ENCODE measurements around the gene MFN2.

MFN2 gene

DNA sequence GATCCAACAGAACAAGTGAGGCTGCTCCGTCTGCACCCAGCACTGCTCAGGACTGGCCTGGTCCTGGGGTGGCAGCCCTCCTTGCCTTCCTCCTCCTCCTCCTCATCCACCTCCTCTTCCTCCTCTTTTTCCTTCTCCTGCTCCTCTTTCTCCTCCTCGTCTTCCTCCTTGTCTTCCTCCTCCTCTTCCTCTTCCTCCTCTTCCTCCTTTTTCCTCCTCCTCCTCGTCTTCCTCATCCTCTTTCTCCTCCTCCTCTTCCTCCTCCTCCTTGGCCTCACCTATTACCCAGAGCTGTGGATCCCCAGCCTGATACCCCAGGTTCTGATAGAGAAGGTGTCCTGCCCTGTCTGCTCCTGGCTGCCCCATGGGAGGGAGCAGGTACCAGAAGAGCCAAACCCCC is 16.6 kb upstream of the MFN2 start:
- TF ChIP-seq CTBP1 (IDR thresholded peaks at IDR 0.05; ENCODE audit: borderline replicate concordance) (no peak), L3MBTL2 (conservative IDR thresholded peaks at IDR 0.05) (no peak), ZNF384 (IDR thresholded peaks at IDR 0.05) (no peak), FOXA1 (IDR thresholded peaks at IDR 0.05) (no peak), NFRKB (IDR thresholded peaks at IDR 0.05) (no peak), ARNT (IDR thresholded peaks at IDR 0.05) (no peak), LEF1 (IDR thresholded peaks at IDR 0.05; ENCODE audit: borderline replicate concordance) (no peak), BHLHE40 (IDR thresholded peaks at IDR 0.05; ENCODE audit: borderline replicate concordance) (no peak), SUZ12 (IDR thresholded peaks at IDR 0.05) (no peak), FOXK2 (IDR thresholded peaks at IDR 0.05) (no peak)
- ChIA-PET CTCF (interaction anchor here (0.7 kb wide), 1 partner anchor 110 kb away, joined by 3 read pairs; no protein-coding TSS in a partner anchor), POLR2A (interaction anchor here (3.2 kb wide), 1 partner anchor 54 kb away, joined by 27 read pairs; no protein-coding TSS in a partner anchor)
- DNase-seq (ENCODE audit: extremely low spot score): no peak

- POLR2A ChIA-PET: interaction anchor here (3.5 kb wide), 1 partner anchor 56 kb away, joined by 66 read pairs; no protein-coding TSS in a partner anchor
- CTCF ChIA-PET: no interaction called here
- DNase-seq (ENCODE audit: extremely low spot score): no peak
- TF ChIP-seq SUZ12 (IDR thresholded peaks at IDR 0.05) (no peak), FOXK2 (IDR thresholded peaks at IDR 0.05) (no peak), ELF4 (IDR thresholded peaks at IDR 0.05) (no peak), FOXM1 (IDR thresholded peaks at IDR 0.05; ENCODE audit: borderline replicate concordance) (no peak), PKNOX1 (IDR thresholded peaks at IDR 0.05) (no peak), SP1 (IDR thresholded peaks at IDR 0.05) (no peak), ZNF384 (IDR thresholded peaks at IDR 0.05) (no peak), FOXA1 (IDR thresholded peaks at IDR 0.05) (no peak), ARNT (IDR thresholded peaks at IDR 0.05) (no peak), L3MBTL2 (conservative IDR thresholded peaks at IDR 0.05) (no peak), BHLHE40 (IDR thresholded peaks at IDR 0.05; ENCODE audit: borderline replicate concordance) (no peak), CTBP1 (IDR thresholded peaks at IDR 0.05; ENCODE audit: borderline replicate concordance) (no peak)
Observed at GRCh38 chr1:11964656-11965055, 15.6 kb upstream of the MFN2 start.

DNA sequence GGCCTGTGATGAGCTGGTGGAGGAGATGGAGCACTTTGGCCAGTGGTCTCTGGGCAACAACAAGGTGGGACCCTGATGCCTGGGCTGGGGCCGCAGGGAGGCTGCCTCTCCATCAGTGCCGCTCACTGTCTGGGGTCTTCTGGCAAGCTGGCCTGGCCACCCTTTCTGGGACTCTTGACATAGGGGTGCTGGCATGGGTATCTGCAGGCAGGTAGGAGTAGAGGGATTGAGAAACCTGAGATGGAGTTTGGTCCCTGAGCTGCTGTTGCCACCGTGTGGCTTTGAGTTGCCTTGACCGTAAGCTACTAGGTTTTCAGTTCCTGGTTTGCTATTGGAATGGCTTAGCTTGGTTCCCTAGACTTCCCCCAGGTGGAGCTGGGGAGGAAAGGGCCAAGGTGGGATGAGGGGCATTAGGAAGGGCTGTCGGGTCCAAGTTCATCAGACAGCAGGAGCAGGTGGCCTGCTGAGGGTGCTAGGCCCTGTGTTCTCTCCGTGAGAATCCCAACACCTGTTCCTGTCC is 13.2 kb upstream of the MFN2 start:
- TF ChIP-seq L3MBTL2 (conservative IDR thresholded peaks at IDR 0.05): no peak
- no peak for TF ChIP-seq PKNOX1 (IDR thresholded peaks at IDR 0.05)
- no peak for TF ChIP-seq HDGF (IDR thresholded peaks at IDR 0.05; ENCODE audit: borderline replicate concordance)
- TF ChIP-seq FOXM1 (IDR thresholded peaks at IDR 0.05; ENCODE audit: borderline replicate concordance): no peak
- TF ChIP-seq FOXK2 (IDR thresholded peaks at IDR 0.05): no peak
- CTCF ChIA-PET: interaction anchor here (0.7 to 1.7 kb wide), 4 partner anchors 11 to 129 kb away, joined by 3 to 7 read pairs (median 3); no protein-coding TSS in a partner anchor
- POLR2A ChIA-PET: interaction anchor here (0.6 to 3.5 kb wide), 7 partner anchors 10 to 126 kb away, joined by 3 to 66 read pairs (median 4); partner anchors contain the start of genes MFN2 and PLOD1
- DNase-seq (ENCODE audit: extremely low spot score): peak; percentile 64

- ChIA-PET CTCF (interaction anchor here (0.6 kb wide), 1 partner anchor 81 kb away, joined by 4 read pairs; no protein-coding TSS in a partner anchor), POLR2A (interaction anchor here (1.5 kb wide), 1 partner anchor 61 kb away, joined by 3 read pairs; no protein-coding TSS in a partner anchor)
- TF ChIP-seq NFRKB (IDR thresholded peaks at IDR 0.05) (no peak), ARNT (IDR thresholded peaks at IDR 0.05) (no peak), L3MBTL2 (conservative IDR thresholded peaks at IDR 0.05) (no peak), LEF1 (IDR thresholded peaks at IDR 0.05; ENCODE audit: borderline replicate concordance) (no peak), PKNOX1 (IDR thresholded peaks at IDR 0.05) (no peak), FOXM1 (IDR thresholded peaks at IDR 0.05; ENCODE audit: borderline replicate concordance) (no peak), ZNF384 (IDR thresholded peaks at IDR 0.05) (no peak), SP1 (IDR thresholded peaks at IDR 0.05) (no peak), HDGF (IDR thresholded peaks at IDR 0.05; ENCODE audit: borderline replicate concordance) (no peak), BHLHE40 (IDR thresholded peaks at IDR 0.05; ENCODE audit: borderline replicate concordance) (no peak), FOXA1 (IDR thresholded peaks at IDR 0.05) (no peak), SUZ12 (IDR thresholded peaks at IDR 0.05) (no peak), TARDBP (IDR thresholded peaks at IDR 0.05) (no peak), CTBP1 (IDR thresholded peaks at IDR 0.05; ENCODE audit: borderline replicate concordance) (no peak), FOXK2 (IDR thresholded peaks at IDR 0.05) (no peak), ELF4 (IDR thresholded peaks at IDR 0.05) (no peak)
- DNase-seq (ENCODE audit: extremely low spot score): no peak
Observed at GRCh38 chr1:11970441-11971185, 9.6 kb upstream of the MFN2 start.

DNA sequence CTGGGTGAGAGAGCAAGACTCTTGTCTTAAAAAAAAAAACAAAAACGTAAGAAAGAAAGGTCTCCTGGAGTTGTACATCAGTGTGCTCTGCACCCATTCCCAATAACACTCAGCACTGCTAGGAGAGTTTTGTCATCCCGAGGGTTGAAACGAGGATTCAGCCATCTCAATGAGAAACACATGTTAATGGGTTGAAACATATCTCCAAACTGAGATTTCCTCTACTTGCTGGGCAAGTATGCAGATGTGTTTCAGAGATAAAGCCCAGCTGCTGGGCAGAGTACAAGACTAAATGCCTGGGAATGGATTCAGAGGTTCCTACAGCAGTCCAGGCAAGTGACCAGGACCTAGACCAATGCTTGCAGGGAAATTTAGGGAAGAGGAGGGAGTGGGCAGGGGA is 2.6 kb upstream of the MFN2 start:
- POLR2A ChIA-PET: interaction anchor here (5.0 kb wide), 1 partner anchor 68 kb away, joined by 57 read pairs; no protein-coding TSS in a partner anchor
- DNase-seq (ENCODE audit: extremely low spot score): no peak

More for the DNA sequence above, 2.6 kb upstream of the MFN2 start:
- CTCF ChIA-PET: interaction anchor here (1.0 kb wide), 1 partner anchor 10 kb away, joined by 3 read pairs; no protein-coding TSS in a partner anchor
- TF ChIP-seq CTBP1 (IDR thresholded peaks at IDR 0.05; ENCODE audit: borderline replicate concordance) (no peak), BHLHE40 (IDR thresholded peaks at IDR 0.05; ENCODE audit: borderline replicate concordance) (no peak), HDGF (IDR thresholded peaks at IDR 0.05; ENCODE audit: borderline replicate concordance) (no peak), NFRKB (IDR thresholded peaks at IDR 0.05) (no peak), SP1 (IDR thresholded peaks at IDR 0.05) (no peak), ZNF384 (IDR thresholded peaks at IDR 0.05) (no peak), ELF4 (IDR thresholded peaks at IDR 0.05) (no peak), ARNT (IDR thresholded peaks at IDR 0.05) (no peak), SUZ12 (IDR thresholded peaks at IDR 0.05) (no peak), FOXM1 (IDR thresholded peaks at IDR 0.05; ENCODE audit: borderline replicate concordance) (no peak), LEF1 (IDR thresholded peaks at IDR 0.05; ENCODE audit: borderline replicate concordance) (no peak), FOXK2 (IDR thresholded peaks at IDR 0.05) (no peak), PKNOX1 (IDR thresholded peaks at IDR 0.05) (no peak), FOXA1 (IDR thresholded peaks at IDR 0.05) (no peak), L3MBTL2 (conservative IDR thresholded peaks at IDR 0.05) (no peak), TARDBP (IDR thresholded peaks at IDR 0.05) (no peak)
